ENCODE data around the gene MRPL49. TPM values are rescaled to one million over a fixed set of nuclear protein-coding genes. Genes with fewer than 3 reads are reported as not detected.

MRPL49 gene
- total and polyA plus RNA-seq, 9 of the 15 experiments (the other 6 are each of a cell fraction or from before 2014, with no cell fraction given) = 74.3 to 132 (median 91.2) TPM

GRCh38 chr11:65121447-65121864 lies 665 bp upstream of the MRPL49 start (continued):
- TF ChIP-seq ZNF407 (IDR thresholded peaks at IDR 0.05; ENCODE audit: low read depth) (no peak), TCFL5 (CRISPR knock-in tag; conservative IDR thresholded peaks at IDR 0.05) (no peak), TCF3 (CRISPR knock-in tag; IDR thresholded peaks at IDR 0.05) (no peak), FOXM1 (IDR thresholded peaks at IDR 0.05; ENCODE audit: low read depth) (no peak), FOXM1 (CRISPR knock-in tag; IDR thresholded peaks at IDR 0.05; ENCODE audit: low read depth) (0 out of 2 replicates have a peak, but pooled peaks have one; percentile 8), PRPF4 (IDR thresholded peaks at IDR 0.05; ENCODE audit: insufficient read depth, low read depth, low read length, poor library complexity, severe bottlenecking) (no peak), CCNT2 (IDR thresholded peaks at IDR 0.05; ENCODE audit: borderline replicate concordance, extremely low read depth, insufficient read length, low read depth, low read length) (no peak), BDP1 (IDR thresholded peaks at IDR 0.05; ENCODE audit: insufficient read depth, insufficient read length) (no peak), MED1 (CRISPR knock-in tag; IDR thresholded peaks at IDR 0.05; ENCODE audit: borderline replicate concordance) (no peak), BRD9 (IDR thresholded peaks at IDR 0.05; ENCODE audit: low read depth, partially characterized antibody) (peak; percentile 76), SFPQ (IDR thresholded peaks at IDR 0.05; ENCODE audit: low read depth, low read length) (no peak), CEBPG (CRISPR knock-in tag; IDR thresholded peaks at IDR 0.05) (peak; percentile 40; the same call in 1 of the 2 replicates), CEBPG (tag; conservative IDR thresholded peaks at IDR 0.05 in 1 of 2, IDR thresholded peaks at IDR 0.05 in 1 of 2) (no peak), PURB (CRISPR knock-in tag; IDR thresholded peaks at IDR 0.05; ENCODE audit: low read depth) (no peak), SIN3A (IDR thresholded peaks at IDR 0.05; ENCODE audit: borderline replicate concordance in 2 of 2, control insufficient read depth in 1 of 2, low read depth in 2 of 2, low read length in 2 of 2) (peak; percentile 2 to 47; a peak in 1 of 4 replicates), SRSF3 (IDR thresholded peaks at IDR 0.05; ENCODE audit: insufficient read depth, low read length) (0 out of 2 replicates have a peak, but pooled peaks have one; percentile 51), TSC22D4 (tag; IDR thresholded peaks at IDR 0.05) (no peak), JUNB (CRISPR knock-in tag; conservative IDR thresholded peaks at IDR 0.05) (no peak), SETDB1 (IDR thresholded peaks at IDR 0.05; ENCODE audit: low read length) (no peak)
